Mesothelial cell of epicardium (in vitro differentiated cells): ENCODE data around the gene PERM1. TPM values are rescaled to one million over a fixed set of nuclear protein-coding genes. Genes with fewer than 3 reads are reported as not detected.

Source experiments
- DNase-seq, 2 experiments: peaks; one replicate each; pipeline ENCODE4 v3.0.0; 2021; ENCODE audit warnings: low spot score in 2 of 2; ENCODE audit not compliant: unreplicated experiment in 2 of 2
- H3K27ac Mint-ChIP-seq: 2 replicates; pipeline ENCODE4 v1.8.0; 2021; ENCODE audit warnings: mixed read lengths
- H3K27me3 Mint-ChIP-seq: 2 replicates; pipeline ENCODE4 v1.8.0; 2021; ENCODE audit warnings: low read depth, mixed read lengths
- H3K36me3 Mint-ChIP-seq: 2 replicates; pipeline ENCODE4 v1.8.0; 2021; ENCODE audit warnings: mixed read lengths
- H3K4me1 Mint-ChIP-seq: 2 replicates; pipeline ENCODE4 v1.8.0; 2021; ENCODE audit warnings: mixed read lengths
- H3K4me3 Mint-ChIP-seq: 2 replicates; pipeline ENCODE4 v1.8.0; 2021; ENCODE audit warnings: mild to moderate bottlenecking, moderate library complexity, mixed read lengths
- H3K9me3 Mint-ChIP-seq: 2 replicates; pipeline ENCODE4 v1.8.0; 2021; ENCODE audit warnings: mixed read lengths
- CTCF ChIP-seq: fragments of 200-600 bp; sonication (generic); IDR thresholded peaks from one replicate; pipeline ENCODE4 v1.5.0; 2021; ENCODE audit warnings: antibody characterized with exemption; ENCODE audit not compliant: unreplicated experiment
- total RNA-seq: library from RNA; stranded (reverse); gene quantifications from 3 replicates; pipeline ENCODE4 v1.2.1, GENCODE V29; 2021

The PERM1 gene
- total RNA-seq, 1 donor from 2014 or later = 2.8 TPM

- Mint-ChIP-seq H3K27me3 (no peaks in the 10 kb centered on the region), H3K4me3 (peak overlapping the region; percentile 59), H3K36me3 (peaks cover 6% of the 10 kb centered on the region), H3K27ac (peak overlapping the region; percentile 90), H3K9me3 (peaks cover 3% of the 10 kb centered on the region), H3K4me1 (peaks cover 14% of the 10 kb centered on the region)
- TF ChIP-seq CTCF = no peak
- DNase-seq = no peak
Observed at GRCh38 chr1:975365-975764, 6.5 kb downstream of the PERM1 start.

- Mint-ChIP-seq H3K27ac (no peak overlapping the region), H3K27me3 (no peaks in the 10 kb centered on the region), H3K9me3 (peaks cover 3% of the 10 kb centered on the region), H3K36me3 (peaks cover 6% of the 10 kb centered on the region), H3K4me3 (no peak overlapping the region), H3K4me1 (peaks cover 14% of the 10 kb centered on the region)
- no peak for DNase-seq
- no peak for TF ChIP-seq CTCF
Observed at GRCh38 chr1:974687-975328, 7.1 kb downstream of the PERM1 start.

GRCh38 chr1:974293-974640, 7.6 kb downstream of the PERM1 start:
- DNase-seq = no peak
- TF ChIP-seq CTCF = no peak
- H3K4me1 Mint-ChIP-seq = peaks cover 14% of the 10 kb centered on the region
- H3K4me3 Mint-ChIP-seq = no peak overlapping the region
- peaks cover 6% of the 10 kb centered on the region for H3K36me3 Mint-ChIP-seq
- no peak overlapping the region for H3K27ac Mint-ChIP-seq
- peaks cover 3% of the 10 kb centered on the region for H3K9me3 Mint-ChIP-seq
- peaks cover 5% of the 10 kb centered on the region for H3K27me3 Mint-ChIP-seq

- DNase-seq = no peak
- H3K9me3 Mint-ChIP-seq = peaks cover 3% of the 10 kb centered on the region
- H3K4me3 Mint-ChIP-seq = no peak overlapping the region
- no peak for TF ChIP-seq CTCF
- H3K27ac Mint-ChIP-seq = no peak overlapping the region
- H3K36me3 Mint-ChIP-seq = peaks cover 6% of the 10 kb centered on the region
- H3K4me1 Mint-ChIP-seq = peaks cover 14% of the 10 kb centered on the region
- peaks cover 11% of the 10 kb centered on the region for H3K27me3 Mint-ChIP-seq
Observed at GRCh38 chr1:973459-974292, 8.2 kb downstream of the PERM1 start.

- TF ChIP-seq CTCF = no peak
- Mint-ChIP-seq H3K4me1 (peaks cover 11% of the 10 kb centered on the region), H3K27me3 (peaks cover 17% of the 10 kb centered on the region), H3K36me3 (peaks cover 2% of the 10 kb centered on the region), H3K9me3 (no peaks in the 10 kb centered on the region), H3K4me3 (no peak overlapping the region), H3K27ac (no peak overlapping the region)
- no peak for DNase-seq
Observed at GRCh38 chr1:972726-973458, 9.0 kb downstream of the PERM1 start.
